KOPT-K1 (cell line): Measurements from ENCODE around the gene PCDH19.
"Not testable (repeated sequence)": the region's sequence is repeated elsewhere in the genome, so short reads cannot be mapped to it uniquely, and the experiment has no call there.

ENCODE experiments used
- H3K27ac ChIP-seq: fragments of 200-600 bp; sonication (generic); 2 replicates; pipeline ENCODE4 v1.5.1; 2016; ENCODE audit warnings: antibody characterized with exemption, mild to moderate bottlenecking, low read depth, low read length; ENCODE audit not compliant: poor library complexity, severe bottlenecking
- H3K36me3 ChIP-seq: fragments of 200-600 bp; sonication (generic); 2 replicates; pipeline ENCODE4 v1.5.1; 2017; ENCODE audit warnings: antibody characterized with exemption, mild to moderate bottlenecking, low read length, moderate library complexity; ENCODE audit not compliant: insufficient read depth
- H3K9me3 ChIP-seq: fragments of 200-600 bp; sonication (generic); 2 replicates; pipeline ENCODE4 v1.5.1; 2017; ENCODE audit warnings: antibody characterized with exemption, low read length, mild to moderate bottlenecking; ENCODE audit not compliant: insufficient read depth, poor library complexity, severe bottlenecking

Gene PCDH19, protein sequence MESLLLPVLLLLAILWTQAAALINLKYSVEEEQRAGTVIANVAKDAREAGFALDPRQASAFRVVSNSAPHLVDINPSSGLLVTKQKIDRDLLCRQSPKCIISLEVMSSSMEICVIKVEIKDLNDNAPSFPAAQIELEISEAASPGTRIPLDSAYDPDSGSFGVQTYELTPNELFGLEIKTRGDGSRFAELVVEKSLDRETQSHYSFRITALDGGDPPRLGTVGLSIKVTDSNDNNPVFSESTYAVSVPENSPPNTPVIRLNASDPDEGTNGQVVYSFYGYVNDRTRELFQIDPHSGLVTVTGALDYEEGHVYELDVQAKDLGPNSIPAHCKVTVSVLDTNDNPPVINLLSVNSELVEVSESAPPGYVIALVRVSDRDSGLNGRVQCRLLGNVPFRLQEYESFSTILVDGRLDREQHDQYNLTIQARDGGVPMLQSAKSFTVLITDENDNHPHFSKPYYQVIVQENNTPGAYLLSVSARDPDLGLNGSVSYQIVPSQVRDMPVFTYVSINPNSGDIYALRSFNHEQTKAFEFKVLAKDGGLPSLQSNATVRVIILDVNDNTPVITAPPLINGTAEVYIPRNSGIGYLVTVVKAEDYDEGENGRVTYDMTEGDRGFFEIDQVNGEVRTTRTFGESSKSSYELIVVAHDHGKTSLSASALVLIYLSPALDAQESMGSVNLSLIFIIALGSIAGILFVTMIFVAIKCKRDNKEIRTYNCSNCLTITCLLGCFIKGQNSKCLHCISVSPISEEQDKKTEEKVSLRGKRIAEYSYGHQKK (N-terminal part only)

DNA sequence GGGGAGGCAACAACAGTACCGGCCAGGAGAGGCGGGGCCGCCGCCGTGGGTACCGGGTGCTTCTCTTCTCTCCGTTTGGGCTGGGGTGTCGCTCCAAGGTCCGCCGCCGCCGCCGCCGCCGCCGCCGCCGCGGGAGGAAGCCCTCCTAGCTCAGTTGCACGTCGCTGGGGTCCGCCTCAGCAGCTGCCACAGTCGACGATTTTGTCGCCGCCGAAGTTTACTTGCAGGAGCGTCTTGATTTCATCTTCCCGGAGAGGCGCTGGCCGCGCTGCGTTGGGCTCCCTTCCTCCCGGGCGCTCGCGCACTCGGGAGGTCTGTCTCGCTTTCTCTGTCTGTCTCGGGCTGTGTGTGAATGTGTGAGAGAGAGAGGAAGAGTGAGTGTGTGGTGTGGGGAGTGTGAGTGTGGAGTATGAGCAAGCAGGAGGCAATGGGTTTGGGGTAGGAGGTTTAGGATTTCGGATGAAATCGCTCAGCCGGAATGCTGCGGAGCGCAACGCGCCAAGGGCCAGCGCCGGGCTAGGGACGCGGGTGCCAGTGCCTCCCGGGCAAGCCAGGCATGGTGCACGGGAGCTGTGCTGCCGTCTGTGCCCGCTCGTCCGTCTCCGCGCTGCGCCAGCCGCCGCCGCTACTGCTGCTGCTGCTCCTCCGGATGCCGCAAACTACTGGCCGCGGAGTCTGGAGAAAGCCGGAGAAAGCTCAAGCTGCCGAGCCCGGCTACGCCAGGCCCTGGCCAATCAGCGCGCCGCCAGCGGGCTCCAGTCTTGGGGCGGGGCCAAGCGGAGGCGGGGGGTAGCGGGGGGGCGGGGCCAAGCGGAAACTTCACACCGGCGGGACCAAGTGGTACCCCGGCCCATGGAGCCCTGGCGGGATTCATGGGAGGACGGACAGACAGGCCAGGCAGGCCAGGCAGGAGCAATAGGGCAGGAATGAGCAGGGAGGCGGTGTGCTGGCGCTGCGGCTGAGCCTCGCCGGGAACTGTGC, at the start of gene PCDH19:
TSS of gene PCDH19 (minus strand) at position 664 of the 981 bp plus-strand sequence. CDS start 1,676 bp downstream, outside the sequence.
- Histone ChIP-seq H3K9me3 (no peaks in the 10 kb centered on the region), H3K27ac (no peak within 1 kb of the TSS)

DNA sequence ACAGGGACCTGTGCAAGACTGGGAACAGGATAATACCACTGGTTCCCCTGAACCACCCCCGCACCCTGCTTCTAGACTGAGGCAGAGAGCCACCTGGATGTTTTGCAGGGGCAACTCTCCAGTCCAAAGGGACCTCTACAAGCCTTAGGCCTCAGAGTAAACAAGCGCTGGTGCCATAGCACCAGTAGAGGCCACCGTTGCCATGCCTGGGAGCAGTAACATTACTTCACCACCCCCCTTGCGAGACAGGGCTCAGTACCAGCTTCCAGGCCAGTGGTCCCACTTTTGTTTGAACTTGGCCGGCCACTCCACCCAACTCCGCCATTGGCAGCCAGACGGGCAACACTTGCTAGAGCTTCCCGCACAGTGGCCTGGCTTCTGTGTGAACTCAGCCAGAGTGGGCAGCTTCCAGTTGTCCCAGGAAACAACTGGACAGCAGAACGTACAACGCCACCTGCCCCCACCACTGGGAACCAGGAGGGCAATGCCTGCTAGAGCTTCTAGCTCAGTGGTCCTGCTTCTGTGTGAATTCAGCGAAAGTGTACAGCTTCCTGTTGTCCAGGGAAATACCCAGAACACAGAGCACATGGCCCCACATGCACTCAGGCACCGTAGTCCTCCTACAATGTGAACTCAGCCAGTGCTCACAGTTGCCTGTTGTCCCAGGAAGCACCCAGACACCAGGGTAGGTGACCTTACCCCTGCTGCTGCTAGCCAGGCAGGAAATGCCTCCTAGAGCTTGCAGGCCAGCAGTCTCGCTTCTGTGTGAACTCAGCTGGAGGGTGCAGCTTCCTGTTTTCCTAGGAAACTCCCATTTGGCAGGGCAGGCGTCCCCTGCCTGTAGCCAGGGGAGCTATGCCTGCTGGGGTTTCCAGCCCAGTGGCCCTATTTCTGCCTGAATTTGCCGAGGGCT, 39.9 kb upstream of the PCDH19 start:
- Histone ChIP-seq H3K27ac (no peak overlapping the region), H3K9me3 (no peaks in the 10 kb centered on the region), H3K36me3 (no peaks in the 10 kb centered on the region)

More for the DNA sequence above, at the start of gene PCDH19:
- H3K36me3 ChIP-seq = no peaks in the 10 kb centered on the region

DNA sequence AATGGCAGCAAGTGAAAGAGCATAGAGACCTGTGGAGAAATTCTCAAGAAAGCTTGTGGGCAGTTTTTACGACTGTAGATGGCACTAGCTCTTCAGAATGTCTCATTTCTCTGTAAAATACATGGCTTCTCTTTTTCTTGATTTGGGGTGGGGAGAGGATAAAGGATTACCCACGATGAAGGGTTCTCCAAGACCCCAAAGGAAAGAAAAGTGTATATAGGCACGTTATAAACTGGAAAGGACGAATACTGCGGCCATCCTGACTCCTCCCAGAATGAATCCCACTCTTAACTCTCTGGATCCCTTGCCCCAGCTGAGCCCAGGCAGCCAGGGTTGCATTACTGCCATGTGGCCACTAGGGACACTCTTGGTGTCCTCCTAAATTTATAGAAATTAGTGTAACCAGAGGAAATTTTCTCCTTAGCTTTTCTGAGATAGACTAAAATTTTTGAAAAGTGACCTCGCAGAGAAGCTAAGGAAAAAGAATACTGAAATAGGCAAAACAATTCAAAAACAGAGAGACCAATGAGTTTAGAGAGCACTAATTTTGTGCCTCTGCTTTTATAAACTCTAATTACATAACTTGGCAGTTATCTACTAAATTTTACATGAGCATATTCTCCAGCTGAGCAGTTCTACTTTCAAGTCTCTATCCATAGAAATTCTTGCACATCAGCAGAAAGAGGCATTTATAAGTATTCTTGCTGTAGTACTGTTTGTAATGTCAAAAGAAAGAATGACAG, 37.8 kb upstream of the PCDH19 start:
- H3K9me3 ChIP-seq = no peaks in the 10 kb centered on the region
- no peak overlapping the region for H3K27ac ChIP-seq
- H3K36me3 ChIP-seq = no peaks in the 10 kb centered on the region

DNA sequence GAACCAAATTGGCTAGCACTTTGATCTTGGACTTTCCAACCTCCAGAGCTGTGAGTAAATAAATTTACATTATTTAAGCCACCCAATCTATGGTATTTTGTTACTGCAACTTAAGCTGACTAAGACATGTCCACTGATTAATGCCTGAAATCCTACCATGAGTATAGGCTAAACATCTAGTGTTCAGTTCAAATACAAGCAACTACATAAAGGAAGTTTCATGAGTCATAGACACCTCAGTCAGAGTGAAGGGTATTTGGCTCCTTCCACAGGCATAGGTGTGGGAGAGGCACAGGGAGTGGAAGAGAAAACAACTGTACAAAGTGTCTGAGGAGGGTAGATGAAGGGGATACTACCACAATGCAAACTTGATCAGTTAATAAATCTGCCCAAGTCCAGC, 35.5 kb upstream of the PCDH19 start:
- Histone ChIP-seq H3K9me3 (no peaks in the 10 kb centered on the region), H3K27ac (no peak overlapping the region), H3K36me3 (no peaks in the 10 kb centered on the region)

DNA sequence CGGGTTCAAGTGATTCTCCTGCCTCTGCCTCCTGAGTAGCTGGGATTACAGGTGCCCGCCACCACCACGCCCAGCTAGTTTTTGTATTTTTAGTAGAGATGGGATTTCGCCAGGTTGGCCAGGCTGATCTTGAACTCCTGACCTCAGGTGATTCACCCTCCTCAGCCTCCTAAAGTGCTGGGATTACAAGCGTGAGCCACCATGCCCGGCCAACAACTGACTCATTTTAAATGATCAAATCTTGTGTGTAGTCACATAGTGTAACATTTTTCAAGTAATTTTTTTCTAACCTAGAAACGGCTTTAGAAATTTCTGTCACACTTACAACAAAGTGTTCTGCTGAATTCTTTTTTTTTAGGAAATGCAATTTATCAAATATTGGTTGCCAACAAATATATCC, 31.2 kb upstream of the PCDH19 start:
- H3K27ac ChIP-seq, H3K9me3 ChIP-seq, H3K36me3 ChIP-seq: not testable (repeated sequence)

DNA sequence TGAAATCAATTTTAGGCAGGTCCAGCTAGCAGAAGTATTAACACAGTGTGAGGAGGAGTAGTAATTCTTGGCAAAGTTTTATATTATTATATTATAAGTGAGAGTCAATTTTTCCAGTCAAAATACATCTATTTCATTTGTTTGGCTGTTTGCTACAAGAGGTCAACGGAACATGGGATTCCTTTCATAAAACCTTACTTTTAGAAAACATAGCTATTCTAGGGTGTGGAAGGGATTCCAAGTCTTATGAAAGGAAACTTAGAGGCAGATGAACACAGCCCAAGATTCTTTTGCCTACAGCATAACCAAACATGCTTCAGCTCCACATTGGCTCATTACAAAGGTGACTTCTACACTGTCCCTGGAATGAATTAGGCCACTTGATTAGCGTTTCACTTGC, 29.9 kb upstream of the PCDH19 start:
- H3K9me3 ChIP-seq = no peaks in the 10 kb centered on the region
- H3K27ac ChIP-seq = no peak overlapping the region
- H3K36me3 ChIP-seq = no peaks in the 10 kb centered on the region

DNA sequence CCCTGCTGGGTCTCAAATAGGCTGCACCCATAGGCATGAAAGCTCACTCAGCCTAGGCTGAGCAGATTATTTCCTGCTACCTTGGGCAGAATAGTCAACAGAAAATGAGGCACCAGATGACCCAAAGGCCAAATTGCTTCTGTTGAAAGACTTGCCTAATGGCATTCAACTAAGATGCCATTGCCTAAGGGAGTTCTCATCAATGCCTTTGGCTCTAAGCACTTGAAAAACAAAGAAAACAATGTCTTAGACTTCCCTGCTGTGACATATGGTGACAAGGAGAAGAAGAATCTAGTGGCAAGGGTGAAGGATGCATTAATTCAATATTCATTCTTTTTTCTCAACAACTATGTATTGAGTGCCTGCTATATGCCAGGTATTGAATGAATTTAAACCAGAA, 25.7 kb upstream of the PCDH19 start:
- Histone ChIP-seq H3K27ac (no peak overlapping the region), H3K9me3 (no peaks in the 10 kb centered on the region), H3K36me3 (no peaks in the 10 kb centered on the region)

DNA sequence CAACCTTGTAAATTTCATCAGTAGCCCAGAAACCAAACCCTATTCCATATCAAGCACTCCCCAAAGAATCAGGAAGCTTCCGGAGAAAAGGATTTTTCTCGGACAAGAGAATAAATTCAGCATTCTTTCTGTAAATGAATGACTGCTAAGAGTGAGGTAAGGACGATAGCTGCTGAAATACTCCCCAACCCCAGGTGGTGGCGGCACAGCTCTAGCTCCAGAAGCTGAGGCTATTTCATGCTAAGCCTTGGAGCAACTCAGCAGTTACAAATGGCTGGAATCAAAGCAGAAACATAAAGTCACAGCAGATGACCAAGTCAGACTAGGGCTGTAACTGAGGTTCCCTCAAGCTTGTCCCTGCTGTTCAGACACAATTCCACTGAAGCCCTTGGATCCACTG, 13.9 kb upstream of the PCDH19 start:
- Histone ChIP-seq H3K36me3 (no peaks in the 10 kb centered on the region), H3K27ac (no peak overlapping the region), H3K9me3 (no peaks in the 10 kb centered on the region)

DNA sequence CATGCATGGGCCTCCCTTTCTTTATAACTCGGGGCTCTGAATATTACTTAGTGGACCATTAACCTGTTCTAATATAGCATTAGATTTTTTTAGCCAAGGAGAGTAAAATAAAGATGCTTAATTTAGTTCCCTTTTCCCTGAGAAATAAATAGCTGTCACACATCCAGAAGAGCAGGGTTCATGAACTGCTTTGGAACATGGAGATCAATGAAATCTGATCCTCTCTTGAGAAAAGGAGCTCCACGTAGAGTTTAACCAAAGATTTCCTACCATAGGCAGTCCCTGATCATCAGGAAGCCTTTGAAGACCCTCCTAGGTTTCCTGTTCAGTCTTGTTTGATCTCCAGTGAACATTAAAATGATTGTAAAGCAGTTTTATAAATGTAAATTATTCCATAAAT, 8.5 kb upstream of the PCDH19 start:
- Histone ChIP-seq H3K36me3 (no peaks in the 10 kb centered on the region), H3K27ac (no peak overlapping the region), H3K9me3 (no peaks in the 10 kb centered on the region)

DNA sequence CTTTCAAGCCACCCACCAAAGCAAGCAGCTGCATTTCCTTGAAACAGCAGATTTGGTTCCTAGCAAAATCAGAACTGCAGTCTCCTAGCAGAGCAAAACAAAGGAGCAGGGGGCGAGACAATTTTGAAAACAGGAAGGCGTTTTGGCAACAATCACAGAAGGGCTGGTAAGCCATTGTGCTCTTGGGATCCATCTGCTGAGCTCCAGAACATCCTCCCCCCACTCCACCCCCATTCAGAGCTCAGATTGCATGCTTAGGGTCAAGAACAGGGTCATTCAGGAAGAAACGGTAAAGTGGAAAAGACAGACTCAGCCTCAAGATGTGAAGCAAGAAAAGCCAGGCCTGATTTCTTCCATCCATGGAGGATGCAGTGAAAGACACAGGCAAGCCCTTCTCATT, 7.6 kb upstream of the PCDH19 start:
- no peak overlapping the region for H3K27ac ChIP-seq
- no peaks in the 10 kb centered on the region for H3K36me3 ChIP-seq

DNA sequence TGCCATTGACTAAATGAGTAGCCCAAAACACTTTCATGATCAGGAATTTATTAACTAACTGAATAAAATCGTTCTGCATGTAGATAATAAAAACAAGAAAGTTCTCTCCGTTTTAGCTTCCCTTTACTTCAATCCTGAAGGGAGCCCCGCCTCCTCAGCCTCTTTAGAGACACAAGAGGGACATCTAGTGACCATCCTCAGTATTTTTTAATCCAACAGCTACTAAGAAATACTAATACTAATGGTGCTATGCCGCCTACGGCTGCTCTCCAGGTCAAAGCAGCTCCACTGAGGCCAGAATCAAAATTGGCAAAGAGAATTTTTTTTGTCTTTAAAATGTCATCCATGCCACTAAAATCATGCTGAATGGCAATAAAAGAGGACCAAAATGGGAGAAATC, 3.2 kb upstream of the PCDH19 start:
- Histone ChIP-seq H3K36me3 (no peaks in the 10 kb centered on the region), H3K27ac (no peak overlapping the region), H3K9me3 (no peaks in the 10 kb centered on the region)

More for the DNA sequence above, 7.6 kb upstream of the PCDH19 start:
- H3K9me3 ChIP-seq = no peaks in the 10 kb centered on the region

DNA sequence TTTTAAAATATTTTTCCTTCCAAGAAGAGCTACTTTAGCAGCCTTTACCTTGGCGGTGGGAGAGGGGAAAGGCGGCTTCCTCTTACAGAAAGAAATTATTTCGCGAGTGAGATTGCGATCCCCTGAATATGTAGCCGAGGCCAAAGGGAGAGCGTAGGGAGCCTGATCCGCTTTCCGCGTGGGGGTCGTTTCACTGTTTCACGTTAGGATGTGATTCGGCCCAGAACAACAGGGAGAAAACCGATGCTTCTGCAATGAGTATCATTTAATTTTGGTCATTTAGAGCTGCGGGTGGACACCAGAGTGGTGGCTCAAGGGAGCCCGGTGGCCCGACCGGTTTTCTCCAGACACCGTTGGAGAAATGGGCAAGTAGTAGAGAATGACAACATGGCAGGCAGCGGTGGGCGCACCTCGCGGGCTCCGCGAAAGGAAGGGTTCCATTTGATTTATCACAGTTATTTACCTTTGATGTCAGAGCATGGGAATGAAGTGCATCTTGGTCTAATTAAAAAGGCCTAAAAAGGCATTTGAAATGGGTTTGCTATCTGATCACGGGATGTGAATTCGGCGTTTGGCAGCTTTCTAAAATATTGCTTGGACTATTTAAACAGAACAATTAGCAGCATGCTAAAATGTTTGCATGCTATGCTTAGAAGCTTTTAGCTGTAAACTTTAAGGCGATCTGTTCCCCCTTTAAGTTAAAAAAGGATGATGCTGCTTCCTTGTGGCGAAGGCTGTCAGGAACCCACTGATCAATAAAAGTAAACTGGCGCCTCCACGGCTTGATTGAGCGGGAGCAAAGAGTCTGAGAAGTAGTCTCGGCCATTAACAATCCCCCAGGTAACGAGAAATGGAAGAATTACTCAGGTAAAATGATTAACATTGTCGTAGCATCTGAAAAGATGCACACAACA, 2.0 kb upstream of the PCDH19 start:
- Histone ChIP-seq H3K36me3 (no peaks in the 10 kb centered on the region), H3K9me3 (no peaks in the 10 kb centered on the region), H3K27ac (no peak overlapping the region)
